NCI-H748 (cell line): ENCODE results near the gene IL1RL1.

Experiments used
- DNase-seq: peaks from one replicate; lab custom pipeline; 2025; ENCODE audit not compliant: unreplicated experiment; lab: John Stamatoyannopoulos, UW

Gene IL1RL1

DNA sequence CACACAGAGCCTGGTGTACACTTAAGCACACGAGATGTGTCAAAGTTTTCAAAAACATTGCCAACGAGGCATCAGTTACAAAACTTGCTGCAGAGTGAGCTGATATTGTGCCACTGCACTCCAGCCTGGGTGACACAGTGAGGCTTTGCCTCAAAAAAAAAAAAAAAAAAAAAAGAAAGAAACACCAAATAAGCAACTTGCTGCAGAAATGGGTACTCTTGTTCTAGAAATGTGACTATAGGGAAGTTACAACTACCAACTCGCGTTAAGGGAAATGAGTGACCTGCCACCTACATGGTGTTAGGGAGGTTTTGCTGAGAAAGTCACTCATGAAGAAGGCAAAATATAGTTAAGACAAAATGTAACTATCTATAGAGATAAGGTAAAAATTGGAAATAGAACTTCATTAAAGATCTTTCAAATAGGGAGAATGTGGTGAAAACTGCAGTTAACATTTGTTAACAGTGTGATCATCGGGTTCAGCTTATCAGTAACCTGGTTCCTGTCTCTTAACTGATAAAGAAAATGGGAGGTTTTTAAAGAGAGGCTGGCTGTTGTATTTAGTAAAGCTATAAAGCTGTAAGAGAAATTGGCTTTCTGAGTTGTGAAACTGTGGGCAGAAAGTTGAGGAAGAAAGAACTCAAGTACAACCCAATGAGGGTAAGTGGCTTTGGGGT lies at the start of gene IL1RL1:
TSS of gene IL1RL1 (plus strand) at position 600 of the 677 bp plus-strand sequence. CDS start 26,702 bp downstream, outside the sequence.
- DNase-seq = no peak

DNA sequence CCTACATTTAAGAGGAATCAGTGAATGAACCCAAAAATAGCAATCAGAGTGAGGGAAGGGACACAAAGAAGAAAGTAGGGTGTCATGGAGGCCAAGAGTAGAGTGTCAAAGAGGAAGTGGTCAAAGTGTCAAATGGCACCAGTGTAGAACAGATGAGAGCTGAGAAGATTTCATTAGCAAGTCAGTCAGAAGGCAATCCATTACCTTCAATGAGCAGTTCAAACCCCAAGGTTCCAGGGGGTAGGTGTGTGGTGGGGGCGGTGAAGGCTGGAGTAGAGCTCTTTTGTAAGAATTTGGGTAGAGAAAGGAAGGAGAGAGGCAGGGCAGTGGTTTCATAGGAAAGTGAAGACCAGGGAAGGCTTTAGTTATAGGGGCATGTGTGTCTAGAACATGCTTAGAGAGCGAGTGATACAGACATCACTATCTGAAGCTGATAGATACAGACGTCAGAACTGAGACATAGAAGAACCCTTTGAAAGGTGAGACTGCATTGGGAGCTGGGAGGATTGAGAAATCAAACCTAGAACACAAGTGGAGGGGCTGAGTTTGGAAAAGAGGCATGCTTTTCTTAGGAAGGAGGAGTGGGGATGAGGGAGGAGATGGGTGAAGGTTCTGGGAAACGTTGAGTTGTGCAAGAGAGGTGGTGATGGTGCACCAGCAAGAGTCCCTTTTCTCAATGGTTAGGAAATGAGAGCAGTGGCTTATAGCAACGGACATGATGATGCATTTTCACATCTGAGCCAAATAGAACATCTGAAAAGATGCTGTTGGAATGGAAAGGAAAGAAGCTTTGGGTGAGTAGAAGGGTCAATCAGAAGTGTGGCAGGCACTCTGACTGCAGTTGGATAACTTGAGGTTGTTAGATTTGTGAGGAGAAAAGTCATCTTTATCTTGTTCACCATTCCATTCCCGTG lies 48.9 kb upstream of the IL1RL1 start:
- no peak for DNase-seq

DNA sequence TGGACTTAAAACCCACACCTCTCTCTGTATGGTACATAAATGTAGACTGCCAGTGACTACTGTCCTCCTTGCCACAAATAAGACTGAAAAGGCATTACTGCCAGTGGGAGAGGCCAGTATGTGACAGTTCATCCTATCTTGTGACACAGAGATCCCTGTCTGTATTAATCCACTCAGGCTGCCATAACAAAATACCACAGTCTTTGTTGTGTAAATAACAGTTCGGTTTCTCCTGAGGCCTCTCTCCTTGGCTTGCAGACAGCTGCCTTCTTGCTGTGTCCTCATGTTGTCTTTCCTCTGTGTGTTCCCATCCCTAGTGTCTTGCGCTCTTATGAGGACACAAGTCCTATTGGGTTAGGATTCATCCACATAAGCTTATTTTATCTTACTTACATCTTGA lies 46.4 kb upstream of the IL1RL1 start:
- DNase-seq = no peak

DNA sequence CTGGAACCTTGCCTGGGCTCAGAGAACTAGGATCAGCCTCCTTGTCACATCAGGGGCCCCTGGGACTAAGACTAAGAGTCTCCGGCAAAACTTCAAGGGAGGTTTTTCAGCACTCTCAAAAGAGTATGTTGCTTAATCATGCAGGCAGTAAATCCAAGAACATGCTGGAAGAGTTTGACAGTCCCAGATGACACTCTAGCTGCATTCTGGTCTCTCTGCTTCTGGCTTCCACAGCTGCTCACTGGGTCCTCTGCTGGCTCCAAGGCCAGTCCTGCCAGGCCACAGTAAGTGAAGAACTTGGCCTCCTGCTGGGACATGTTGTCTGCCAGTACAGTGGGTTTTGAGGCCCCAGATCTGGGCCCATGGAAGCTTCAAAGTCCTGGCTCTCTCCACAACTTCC lies 45.2 kb upstream of the IL1RL1 start:
- DNase-seq = no peak

DNA sequence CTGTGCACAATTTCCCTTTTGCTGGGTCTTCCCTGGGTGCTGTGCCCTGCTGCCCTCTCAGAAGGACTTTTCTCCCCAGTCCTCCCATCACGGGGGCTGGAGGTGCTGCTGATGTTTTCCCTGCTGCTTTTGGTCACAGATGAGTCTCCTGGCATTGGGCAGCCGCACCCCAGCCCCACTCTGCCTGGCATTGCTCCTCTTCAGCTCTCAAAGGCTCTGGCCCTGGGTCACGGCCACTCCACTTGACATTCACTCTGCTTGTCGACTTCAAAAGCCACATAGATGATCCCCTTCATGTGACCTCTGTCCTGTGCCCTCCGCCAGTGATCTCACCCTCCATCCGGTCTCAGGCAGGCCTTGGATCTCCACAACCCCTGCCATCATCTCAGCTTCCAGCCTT lies 43.6 kb upstream of the IL1RL1 start:
- no peak for DNase-seq

DNA sequence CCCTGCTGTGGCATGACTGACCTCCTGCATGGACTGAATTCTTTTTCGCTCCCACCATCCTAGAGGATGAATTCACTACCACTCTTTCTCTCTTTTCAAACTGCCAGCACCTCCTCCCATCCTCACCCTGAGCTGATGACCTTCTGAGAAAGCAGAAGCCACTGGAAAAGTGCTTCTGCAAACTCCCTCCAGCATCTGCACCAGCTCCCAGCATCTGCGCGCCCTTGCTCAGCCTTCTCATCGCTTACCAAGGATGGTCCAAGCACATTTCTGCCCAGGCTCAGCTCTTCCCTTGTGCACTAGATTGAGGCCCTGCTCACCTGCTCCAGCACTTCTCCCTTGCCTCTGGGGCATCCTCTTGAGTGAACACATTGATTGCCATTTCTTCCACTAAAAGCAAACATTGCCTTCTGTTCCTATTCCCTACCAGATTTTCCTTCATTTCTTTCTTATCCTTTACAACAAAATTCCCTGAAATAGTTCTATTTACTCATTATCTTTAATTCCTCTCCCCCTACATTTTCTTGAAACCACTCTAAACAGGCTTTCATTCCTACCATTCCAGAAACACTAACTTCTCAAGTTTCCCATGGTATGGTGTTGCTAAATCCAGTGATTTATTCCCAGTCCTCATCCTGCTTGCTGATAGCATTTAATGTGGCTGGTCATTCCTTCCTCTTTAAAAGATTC lies 42.7 kb upstream of the IL1RL1 start:
- DNase-seq = no peak

DNA sequence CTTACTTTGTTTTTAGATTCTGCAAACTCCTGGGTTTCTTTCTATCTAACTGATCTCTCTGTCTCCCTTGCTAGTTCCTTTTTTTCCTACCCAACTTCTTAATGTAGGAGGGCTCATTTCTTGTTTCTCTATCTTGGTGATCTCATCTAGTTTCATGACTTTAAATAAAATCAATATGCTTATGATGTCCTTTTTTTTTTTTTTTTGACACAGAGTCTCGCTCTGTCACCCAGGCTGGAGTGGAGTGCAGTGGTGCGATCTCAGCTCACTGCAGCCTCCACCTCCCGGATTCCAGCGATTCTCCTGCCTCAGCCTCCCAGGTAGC lies 42.2 kb upstream of the IL1RL1 start:
- no peak for DNase-seq

DNA sequence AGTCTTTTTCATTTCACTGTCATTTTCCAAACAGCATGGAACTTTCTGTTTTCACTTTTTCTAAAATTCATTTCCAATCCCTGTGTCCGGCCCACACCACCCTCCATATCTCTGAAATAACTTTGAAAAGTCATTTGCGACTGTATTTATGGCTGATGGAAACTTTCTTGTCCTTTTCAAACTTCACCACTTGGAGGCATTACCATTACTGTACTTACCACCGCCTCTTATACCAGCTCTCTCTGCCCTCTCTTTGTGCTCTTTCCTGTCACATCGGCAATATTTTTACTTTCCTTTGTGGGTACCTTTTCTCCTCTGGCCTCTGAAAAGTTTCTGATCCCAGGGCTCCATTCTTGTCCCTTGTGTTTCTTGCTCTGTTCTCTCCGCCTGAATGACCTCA lies 39.5 kb upstream of the IL1RL1 start:
- no peak for DNase-seq

DNA sequence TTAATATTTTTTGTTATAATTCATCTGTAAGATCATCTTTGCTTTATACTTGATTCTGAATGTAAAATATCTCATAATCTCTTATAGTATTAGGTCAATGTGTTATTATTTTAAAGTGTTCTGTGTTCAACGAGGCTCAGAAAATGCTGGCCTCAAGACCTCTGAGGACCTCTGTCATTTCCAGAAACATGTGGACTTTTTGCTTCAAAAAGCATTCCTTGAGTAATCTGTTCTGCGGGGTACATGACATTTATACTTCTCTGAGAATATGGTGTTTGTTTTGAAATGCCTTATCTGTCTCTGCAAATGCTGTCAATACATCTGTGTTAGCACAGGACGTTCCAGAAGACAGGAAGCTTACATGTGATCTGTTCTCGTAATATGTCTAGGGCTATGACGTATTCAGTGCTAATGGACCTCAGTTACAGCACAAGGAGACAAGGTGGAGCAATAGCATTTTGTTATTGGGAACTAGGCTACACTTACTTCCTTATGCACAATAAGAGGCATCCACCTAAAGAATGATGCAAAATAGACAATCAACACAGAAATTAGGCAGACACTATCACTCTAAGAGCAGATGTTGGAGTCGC lies 37.6 kb upstream of the IL1RL1 start:
- no peak for DNase-seq

DNA sequence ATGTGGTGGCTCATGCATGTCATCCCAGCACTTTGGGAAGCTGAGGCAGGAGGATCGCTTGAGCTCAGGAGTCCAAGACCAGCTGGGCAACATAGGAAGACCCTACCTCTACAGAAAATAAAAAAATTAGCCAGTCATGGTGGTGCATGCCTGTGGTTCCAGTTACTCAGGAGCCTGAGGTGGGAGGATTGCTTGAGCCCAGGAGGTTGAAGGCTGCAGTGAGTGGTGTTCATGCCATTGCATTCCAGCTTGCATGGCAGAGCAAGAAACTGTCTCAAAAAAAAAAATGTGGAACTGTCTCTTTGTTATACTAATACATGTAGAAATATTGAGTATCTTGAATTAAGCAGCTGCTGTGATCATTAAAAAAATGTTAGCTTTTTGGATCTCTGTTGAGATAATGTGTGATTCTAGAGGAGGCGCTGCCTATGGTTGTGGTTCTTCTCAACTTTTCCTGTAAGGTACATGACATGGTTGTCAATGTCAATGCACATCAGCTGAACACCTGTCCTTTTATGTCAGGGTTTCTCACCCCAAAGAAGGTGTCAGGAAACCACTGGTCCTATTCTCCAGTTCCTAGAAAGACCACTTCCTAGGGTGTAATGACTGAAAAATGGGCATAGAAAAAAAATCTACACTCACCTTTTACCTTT lies 34.7 kb upstream of the IL1RL1 start:
- DNase-seq = no peak

DNA sequence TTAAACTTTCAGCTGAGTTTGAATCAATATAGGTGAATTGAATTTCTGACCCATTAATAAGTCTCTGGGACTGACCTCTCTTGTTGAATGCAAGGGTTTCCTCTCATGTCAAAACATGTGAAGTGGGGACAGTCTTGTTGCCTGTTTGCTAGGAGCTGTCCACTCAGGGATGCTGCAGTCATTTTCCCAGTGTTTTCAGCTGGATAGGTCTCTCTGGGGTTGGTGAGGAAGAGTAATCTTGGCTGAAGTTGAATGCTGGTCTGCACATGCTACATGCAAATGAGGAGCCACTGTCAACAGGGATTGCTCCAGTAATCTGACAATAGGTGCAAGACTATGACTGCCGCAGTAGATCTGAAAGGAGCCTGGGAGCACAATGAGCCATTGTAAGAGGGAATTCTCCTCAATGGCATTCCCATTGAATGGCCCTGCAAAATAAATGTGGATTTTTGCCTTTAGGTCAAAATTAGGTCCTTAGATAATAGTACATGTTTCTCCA lies 34.1 kb upstream of the IL1RL1 start:
- no peak for DNase-seq

DNA sequence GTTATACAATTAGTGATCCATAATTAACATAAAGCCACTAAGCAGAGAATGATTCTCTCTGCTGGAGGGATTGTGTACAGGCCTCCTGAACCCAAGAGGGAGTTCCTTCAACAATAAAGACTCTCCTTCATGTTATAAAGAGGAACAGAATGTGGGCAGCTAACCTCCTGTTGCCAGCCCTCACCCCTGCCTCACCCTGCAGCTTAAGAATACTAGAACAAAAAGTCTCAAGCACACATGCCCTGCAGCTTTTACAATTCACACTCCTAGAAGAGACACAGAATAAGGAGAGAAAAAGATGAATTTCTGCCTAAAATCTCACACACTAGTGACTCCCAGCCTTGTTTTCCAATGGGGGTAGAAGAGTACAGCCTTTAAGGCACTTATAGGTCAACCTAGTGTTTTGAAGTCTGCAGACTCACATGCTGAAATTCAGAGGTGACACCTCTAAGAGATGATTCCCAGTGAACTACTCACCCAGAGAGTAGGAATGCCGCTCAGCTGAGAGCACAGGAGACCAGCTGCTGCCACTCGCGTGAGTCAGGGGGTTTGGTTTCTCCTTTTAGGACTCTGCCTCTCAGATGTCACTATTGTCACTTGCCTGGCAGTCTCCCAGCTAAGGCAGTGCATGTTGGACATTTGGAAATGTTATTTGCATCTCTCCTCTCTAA lies 32.5 kb upstream of the IL1RL1 start:
- no peak for DNase-seq

DNA sequence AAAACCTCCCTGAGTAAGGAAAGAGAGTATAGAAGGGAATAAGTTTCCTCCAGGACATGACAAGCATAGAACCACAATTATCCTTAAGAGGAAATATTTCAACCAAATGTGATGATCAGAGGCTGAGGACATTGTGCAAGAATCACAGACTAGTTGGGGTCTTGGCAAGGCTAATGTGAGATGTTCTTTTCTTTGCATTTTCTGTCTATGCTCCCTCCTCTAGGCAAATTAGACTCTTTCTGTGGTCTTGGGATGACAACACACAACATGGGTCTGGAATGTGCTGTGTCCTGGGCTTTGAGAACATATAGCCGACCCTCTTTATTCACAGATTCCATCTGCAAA lies 32.0 kb upstream of the IL1RL1 start:
- DNase-seq = no peak

DNA sequence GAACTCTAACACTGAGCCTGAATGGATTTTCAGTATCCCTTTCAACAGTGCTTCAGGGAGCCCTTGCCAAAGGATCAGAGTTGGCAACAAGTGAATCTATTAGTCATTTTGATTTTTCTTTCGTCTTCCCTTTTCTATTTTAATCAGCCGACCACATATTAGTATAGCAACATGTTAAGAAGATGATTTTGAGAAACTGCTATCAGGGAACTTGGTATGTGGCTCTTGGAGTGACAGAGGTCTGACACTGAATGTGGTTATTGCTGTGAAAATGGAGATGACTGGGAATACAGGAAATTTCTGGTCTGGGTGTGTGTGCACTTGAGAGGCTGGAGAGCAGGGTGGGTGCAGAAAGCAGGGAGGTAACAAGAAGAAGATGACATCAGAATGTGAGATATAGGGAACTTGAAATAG lies 28.7 kb upstream of the IL1RL1 start:
- DNase-seq = no peak

DNA sequence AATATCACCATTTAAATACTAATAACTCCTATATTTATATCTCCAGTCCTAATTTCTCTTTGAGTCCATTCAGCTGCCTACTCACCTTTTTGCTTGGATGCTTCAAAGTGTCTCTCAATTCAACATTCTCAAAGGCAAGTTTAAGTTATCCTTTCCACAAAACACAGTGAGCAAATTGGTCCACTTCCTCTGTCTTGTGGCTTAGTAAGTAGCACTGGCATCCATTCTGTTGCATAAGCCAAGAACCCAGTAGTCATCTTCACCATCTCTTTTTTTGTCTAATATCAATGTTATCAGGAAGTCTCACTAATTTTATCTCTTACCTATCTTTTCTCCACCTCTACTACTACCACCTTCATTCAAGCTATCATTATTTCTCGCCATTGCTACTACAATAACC lies 27.4 kb upstream of the IL1RL1 start:
- DNase-seq = no peak

DNA sequence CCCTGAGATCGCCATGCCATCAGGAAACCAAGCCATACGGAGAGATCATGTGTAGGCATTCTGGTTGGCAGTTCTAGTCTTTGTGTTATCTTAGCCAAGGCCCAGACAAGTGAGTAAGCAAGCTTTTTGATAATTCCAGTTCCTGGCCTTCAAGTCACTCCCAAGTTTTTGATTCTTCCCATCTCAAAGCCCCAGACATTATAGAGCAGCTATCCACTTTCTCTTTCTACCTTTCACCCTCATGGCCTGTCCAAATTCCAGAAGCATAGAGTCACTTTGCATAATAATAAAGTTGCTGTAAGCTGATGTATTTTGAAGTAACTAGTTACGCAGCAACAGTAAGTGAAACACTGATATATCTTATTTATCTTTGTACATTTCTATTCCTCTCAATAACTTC lies 26.8 kb upstream of the IL1RL1 start:
- DNase-seq = no peak

DNA sequence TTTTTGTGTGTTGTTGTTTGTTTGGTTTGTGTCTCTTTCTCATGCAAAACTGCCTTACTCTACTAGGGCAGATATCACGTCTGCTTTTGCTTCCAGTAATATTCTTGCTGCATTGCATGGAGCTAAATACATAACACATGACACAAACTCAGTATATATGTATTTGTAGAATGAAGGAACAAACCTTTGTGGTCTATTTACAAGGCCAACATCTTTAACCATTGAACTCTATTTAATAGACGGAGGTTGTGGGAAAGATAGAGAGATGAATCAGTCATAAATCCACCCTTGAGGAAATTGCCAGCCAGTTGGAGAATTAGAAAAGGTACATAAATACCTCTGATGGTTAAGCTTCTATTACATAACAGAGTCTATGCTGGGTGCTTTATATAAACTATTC lies 26.0 kb upstream of the IL1RL1 start:
- no peak for DNase-seq

DNA sequence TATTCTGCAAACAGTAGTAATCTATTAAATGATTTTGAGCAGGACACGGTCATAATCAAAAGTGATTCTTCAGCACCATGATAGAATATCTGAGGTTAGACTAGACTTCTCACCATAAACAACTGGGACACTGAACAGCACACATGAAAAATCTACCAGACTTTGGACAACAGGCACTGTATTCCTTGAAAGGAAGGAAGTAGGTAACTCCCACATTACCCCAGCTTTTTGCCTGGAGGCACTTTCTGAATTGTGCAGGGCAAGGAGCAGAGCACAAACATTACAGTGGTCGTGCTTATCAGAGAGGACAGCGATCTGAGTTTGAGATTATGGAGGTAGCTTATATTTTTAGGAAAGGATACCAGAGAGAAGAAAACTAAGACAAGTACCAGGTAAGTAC lies 25.3 kb upstream of the IL1RL1 start:
- no peak for DNase-seq

DNA sequence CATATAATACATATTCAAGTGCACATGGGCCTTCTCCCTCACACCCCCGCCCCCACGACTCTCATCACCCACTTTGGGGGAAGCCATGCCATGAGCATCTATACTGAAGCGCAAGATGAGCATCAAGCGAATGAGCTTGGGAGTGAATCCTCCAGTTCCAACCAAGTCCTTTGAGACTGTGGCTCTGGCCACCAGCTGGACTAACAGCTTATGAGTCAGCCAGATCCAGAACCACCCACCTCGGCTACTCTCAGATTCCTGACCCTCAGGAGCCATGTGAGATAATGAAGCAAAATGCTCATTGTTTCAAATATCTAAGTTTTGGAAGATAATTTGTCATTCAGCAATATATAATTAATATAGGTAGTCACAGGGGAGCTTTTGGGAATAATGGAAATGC lies 22.2 kb upstream of the IL1RL1 start:
- no peak for DNase-seq

DNA sequence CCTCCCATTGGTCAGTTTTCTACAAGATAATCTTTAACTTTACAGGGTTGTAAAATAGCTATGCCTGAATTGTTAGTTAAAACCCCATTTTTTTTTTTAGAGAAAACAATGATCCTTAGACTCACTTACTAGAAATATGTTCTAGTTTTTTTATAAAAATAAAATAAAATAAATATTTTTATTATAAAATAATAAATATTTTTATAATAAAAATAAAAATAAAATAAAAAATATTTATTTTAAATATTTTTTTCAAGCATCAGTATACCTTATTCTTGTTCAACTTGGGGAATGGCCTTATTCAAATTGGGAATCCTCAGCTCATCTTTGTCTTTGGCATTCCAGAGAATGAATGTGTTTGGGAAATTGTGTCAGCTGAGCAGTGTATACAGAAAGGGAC lies 20.8 kb upstream of the IL1RL1 start:
- no peak for DNase-seq
